ENCODE measurements around the gene HOXB9. TPM values are rescaled to one million over a fixed set of nuclear protein-coding genes. Genes with fewer than 3 reads are reported as not detected.
A peak's percentile ranks its signal among the peaks of the same experiment; 100 is the strongest.

Gene HOXB9
- total RNA-seq, 1 donor from 2014 or later, result 0.11 TPM

DNA sequence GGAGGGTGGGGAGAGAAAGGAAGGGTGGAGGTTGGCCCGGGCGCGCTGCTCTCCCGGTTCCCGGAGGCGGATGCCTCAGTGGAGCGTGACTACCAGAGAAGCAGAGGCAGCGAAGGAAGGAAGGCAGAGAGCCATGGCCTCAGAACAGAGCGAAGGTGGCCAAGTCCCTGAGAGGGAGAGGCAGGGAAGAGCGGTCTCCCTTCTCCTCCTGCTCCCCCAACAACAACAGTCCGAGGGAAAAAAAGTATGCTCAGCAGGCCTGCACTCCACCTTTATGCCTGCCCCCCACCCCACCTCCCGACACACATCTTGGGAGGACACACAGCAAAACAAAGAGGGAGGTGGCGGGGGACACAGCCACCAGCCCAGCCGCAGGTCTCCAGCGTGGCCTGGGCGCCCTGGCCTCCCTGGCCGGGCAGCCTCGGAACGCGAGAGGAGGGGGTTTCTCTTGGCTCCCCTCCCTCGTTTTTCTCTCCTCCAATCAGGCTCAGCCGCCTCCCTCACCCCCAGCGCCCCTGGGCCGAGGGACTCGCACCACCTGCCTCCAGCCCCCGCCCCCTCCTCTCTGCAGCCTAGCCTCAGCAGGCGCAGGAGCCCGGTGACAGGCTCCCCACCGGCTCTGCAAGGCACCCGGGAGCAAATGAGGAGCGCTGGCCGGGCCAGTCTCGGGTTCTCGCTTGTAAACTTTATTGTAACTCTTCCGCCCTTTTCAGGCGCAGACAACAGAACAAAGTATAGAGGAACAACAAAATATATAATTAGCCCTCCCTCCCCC is 14.3 kb downstream of the HOXB9 start:
- Histone ChIP-seq H4K20me1 (ENCODE audit: insufficient read depth, low read length) (peaks cover 24% of the 10 kb centered on the region), H3K9me3 (ENCODE audit: insufficient read depth, low read depth, low read length) (peaks cover 3% of the 10 kb centered on the region), H3K9ac (ENCODE audit: low read length) (no peak overlapping the region), H2AFZ (ENCODE audit: low read depth, low read length) (no peak overlapping the region), H3K36me3 (ENCODE audit: insufficient read depth, low read length) (no peaks in the 10 kb centered on the region), H3K79me2 (ENCODE audit: insufficient read depth, low read length) (no peaks in the 10 kb centered on the region), H3K27me3 (ENCODE audit: insufficient read depth, low read length) (peaks cover 85% of the 10 kb centered on the region), H3K4me1 (ENCODE audit: insufficient read depth, low read length) (peaks cover 4% of the 10 kb centered on the region), H3K4me2 (ENCODE audit: low read length) (no peak overlapping the region), H3K27ac (ENCODE audit: low read depth, low read length) (no peak overlapping the region), H3K4me3 (ENCODE audit: insufficient read depth, low read depth, low read length) (no peak overlapping the region)
- H3K36me3 Mint-ChIP-seq (ENCODE audit: low read depth, unreplicated experiment), result no peaks in the 10 kb centered on the region
- DNase-seq (ENCODE audit: low read depth), result no peak
- no peak overlapping the region for H3K4me3 Mint-ChIP-seq (ENCODE audit: unreplicated experiment)
- H3K27me3 Mint-ChIP-seq (ENCODE audit: low read depth, unreplicated experiment), result peaks cover 79% of the 10 kb centered on the region
- no peak overlapping the region for H3K27ac Mint-ChIP-seq (ENCODE audit: unreplicated experiment)
- H3K4me1 Mint-ChIP-seq (ENCODE audit: low read depth, unreplicated experiment), result no peaks in the 10 kb centered on the region
- H3K9me3 Mint-ChIP-seq (ENCODE audit: unreplicated experiment), result peaks cover 31% of the 10 kb centered on the region
- TF ChIP-seq EZH2 (IDR thresholded peaks at IDR 0.05; ENCODE audit: insufficient read depth, low read length) (peak; percentile 34), CTCF (IDR thresholded peaks at IDR 0.05; ENCODE audit: insufficient read depth, low read depth, low read length) (no peak)
- no peak for FAIRE-seq

GRCh38 chr17:48611213-48611612 is 14.9 kb downstream of the HOXB9 start:
- H3K27ac ChIP-seq (ENCODE audit: low read depth, low read length), result no peak overlapping the region
- H3K27me3 ChIP-seq (ENCODE audit: insufficient read depth, low read length), result peaks cover 85% of the 10 kb centered on the region
- no peaks in the 10 kb centered on the region for H3K4me1 Mint-ChIP-seq (ENCODE audit: low read depth, unreplicated experiment)
- no peak for DNase-seq (ENCODE audit: low read depth)
- no peaks in the 10 kb centered on the region for H3K36me3 ChIP-seq (ENCODE audit: insufficient read depth, low read length)
- peaks cover 34% of the 10 kb centered on the region for H3K9me3 Mint-ChIP-seq (ENCODE audit: unreplicated experiment)
- no peak for FAIRE-seq
- peak overlapping the region; percentile 62 for H3K27ac Mint-ChIP-seq (ENCODE audit: unreplicated experiment)
- H3K79me2 ChIP-seq (ENCODE audit: insufficient read depth, low read length), result no peaks in the 10 kb centered on the region
- H3K4me1 ChIP-seq (ENCODE audit: insufficient read depth, low read length), result peaks cover 4% of the 10 kb centered on the region
- peaks cover 79% of the 10 kb centered on the region for H3K27me3 Mint-ChIP-seq (ENCODE audit: low read depth, unreplicated experiment)
- peaks cover 3% of the 10 kb centered on the region for H3K9me3 ChIP-seq (ENCODE audit: insufficient read depth, low read depth, low read length)
- H3K4me3 ChIP-seq (ENCODE audit: insufficient read depth, low read depth, low read length), result no peak overlapping the region
- no peak overlapping the region for H3K9ac ChIP-seq (ENCODE audit: low read length)
- H2AFZ ChIP-seq (ENCODE audit: low read depth, low read length), result no peak overlapping the region
- peaks cover 22% of the 10 kb centered on the region for H4K20me1 ChIP-seq (ENCODE audit: insufficient read depth, low read length)
- TF ChIP-seq CTCF (IDR thresholded peaks at IDR 0.05; ENCODE audit: insufficient read depth, low read depth, low read length) (no peak), EZH2 (IDR thresholded peaks at IDR 0.05; ENCODE audit: insufficient read depth, low read length) (no peak)
- H3K36me3 Mint-ChIP-seq (ENCODE audit: low read depth, unreplicated experiment), result no peaks in the 10 kb centered on the region
- no peak overlapping the region for H3K4me3 Mint-ChIP-seq (ENCODE audit: unreplicated experiment)
- peak overlapping the region; percentile 74 for H3K4me2 ChIP-seq (ENCODE audit: low read length)

Data from astrocyte (in vitro differentiated cells and primary cell).